ENCODE measurements around the gene KCTD19. TPM values are rescaled to one million over a fixed set of nuclear protein-coding genes. Genes with fewer than 3 reads are reported as not detected.

The KCTD19 gene
- total RNA-seq, 1 experiment from 2014 or later = 3.8 TPM

DNA sequence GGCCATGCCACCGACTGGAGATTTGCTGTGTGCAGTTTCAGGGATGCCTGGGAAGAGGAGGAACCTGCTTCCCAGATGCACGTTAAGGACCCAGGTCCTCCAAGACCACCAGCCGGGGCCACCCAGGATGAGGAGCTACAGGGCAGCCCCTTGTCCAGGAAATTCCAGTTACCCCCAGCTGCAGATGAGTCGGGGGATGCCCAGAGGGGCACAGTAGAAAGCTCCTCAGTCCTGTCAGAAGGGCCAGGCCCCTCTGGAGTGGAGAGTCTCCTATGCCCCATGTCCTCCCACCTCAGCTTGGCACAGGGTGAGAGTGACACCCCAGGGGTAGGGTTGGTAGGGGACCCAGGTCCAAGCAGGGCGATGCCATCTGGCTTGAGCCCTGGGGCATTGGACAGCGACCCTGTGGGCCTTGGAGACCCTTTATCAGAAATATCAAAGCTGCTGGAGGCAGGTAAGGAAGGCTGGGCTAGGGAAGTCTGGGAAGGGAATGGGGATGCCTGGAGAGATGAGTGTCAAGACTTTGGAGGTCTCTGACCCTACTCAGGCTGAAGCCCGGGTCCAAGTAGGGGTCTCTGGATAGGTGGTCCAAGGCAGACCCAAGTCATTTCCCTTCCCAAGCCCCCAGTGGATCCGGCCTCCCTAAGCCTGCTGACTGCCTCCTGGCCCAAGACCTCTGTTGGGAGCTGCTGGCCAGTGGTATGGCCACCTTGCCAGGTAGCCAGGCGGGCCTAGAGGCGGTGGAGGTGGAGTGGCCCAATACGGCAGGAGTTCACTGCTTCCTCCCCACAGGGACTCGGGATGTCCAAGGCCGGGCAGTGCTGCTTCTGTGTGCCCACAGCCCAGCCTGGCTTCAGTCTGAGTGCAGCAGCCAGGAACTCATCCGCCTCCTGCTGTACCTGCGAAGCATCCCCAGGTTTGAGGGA lies 46.2 kb downstream of the KCTD19 start:
- Mint-ChIP-seq H3K4me1 (ENCODE audit: low read depth, unreplicated experiment) (peaks cover 28% of the 10 kb centered on the region), H3K27me3 (ENCODE audit: unreplicated experiment) (peaks cover 10% of the 10 kb centered on the region), H3K36me3 (ENCODE audit: insufficient read depth, unreplicated experiment) (peaks cover 31% of the 10 kb centered on the region), H3K9me3 (ENCODE audit: low read depth, unreplicated experiment) (no peaks in the 10 kb centered on the region), H3K4me3 (ENCODE audit: low read depth, unreplicated experiment) (peak overlapping the region; percentile 70), H3K27ac (ENCODE audit: unreplicated experiment) (no peak overlapping the region)
- TF ChIP-seq, protein P1, sequence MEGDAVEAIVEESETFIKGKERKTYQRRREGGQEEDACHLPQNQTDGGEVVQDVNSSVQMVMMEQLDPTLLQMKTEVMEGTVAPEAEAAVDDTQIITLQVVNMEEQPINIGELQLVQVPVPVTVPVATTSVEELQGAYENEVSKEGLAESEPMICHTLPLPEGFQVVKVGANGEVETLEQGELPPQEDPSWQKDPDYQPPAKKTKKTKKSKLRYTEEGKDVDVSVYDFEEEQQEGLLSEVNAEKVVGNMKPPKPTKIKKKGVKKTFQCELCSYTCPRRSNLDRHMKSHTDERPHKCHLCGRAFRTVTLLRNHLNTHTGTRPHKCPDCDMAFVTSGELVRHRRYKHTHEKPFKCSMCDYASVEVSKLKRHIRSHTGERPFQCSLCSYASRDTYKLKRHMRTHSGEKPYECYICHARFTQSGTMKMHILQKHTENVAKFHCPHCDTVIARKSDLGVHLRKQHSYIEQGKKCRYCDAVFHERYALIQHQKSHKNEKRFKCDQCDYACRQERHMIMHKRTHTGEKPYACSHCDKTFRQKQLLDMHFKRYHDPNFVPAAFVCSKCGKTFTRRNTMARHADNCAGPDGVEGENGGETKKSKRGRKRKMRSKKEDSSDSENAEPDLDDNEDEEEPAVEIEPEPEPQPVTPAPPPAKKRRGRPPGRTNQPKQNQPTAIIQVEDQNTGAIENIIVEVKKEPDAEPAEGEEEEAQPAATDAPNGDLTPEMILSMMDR (IDR thresholded peaks at IDR 0.05; ENCODE audit: unreplicated experiment) = no peak
- CTCF ChIA-PET = interaction anchor here (0.6 to 1.4 kb wide), 4 partner anchors 108 to 245 kb away, joined by 3 to 12 read pairs (median 6); partner anchors contain the start of gene TPPP3
- DNase-seq = no peak
- no TSS peak for BruUV-seq (replicated peaks)
- intact Hi-C loops (cut with micrococcal nuclease; ENCODE audit: unreplicated experiment) = no loop called here

DNA sequence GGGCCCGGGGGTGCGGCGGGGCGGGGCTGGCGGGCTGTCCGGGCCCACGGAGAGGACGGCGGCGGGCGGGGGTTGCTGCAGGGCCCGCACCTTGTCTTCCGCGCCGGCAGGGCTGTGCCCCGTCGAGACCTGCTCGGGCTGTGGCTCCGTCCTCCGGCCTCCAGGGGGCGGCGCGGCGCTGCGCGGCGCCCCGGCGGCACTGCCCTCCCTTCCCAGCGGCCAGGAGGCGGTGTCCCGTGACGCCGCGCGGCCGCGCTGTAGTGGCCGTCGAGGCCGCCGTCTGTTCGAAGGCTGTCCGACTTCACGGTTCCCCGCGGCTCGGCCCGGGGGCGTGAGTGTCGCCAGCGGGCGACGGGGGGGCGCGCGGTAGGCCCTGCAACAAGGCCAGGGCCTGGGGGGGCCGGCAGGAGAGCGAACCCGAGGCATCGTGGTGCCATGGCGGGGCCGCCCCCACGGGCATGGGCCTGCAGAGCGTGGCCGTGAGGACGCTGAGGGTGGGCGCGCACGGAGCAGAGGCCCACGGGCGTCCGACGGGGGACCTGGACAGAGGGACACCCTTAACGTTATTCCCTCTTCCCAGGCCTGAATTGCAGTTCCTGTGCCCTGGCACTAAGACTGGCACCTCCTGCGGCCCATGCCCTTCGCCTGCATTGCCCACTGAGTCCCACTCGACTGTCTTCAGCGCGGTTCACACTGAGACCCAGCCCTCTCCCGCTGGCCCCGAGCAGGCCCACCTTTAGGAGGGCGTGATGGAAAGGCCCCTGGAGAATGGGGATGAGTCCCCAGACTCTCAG lies 47.0 kb downstream of the KCTD19 start, which contains the start of gene PLEKHG4:
Gene PLEKHG4 (plus strand): TSS at position 237 of the 794 bp plus-strand sequence. CDS start 513 bp downstream, at position 750.
- intact Hi-C loops (cut with micrococcal nuclease; ENCODE audit: unreplicated experiment) = no loop called here
- peak; percentile 87 for DNase-seq
- Mint-ChIP-seq H3K27ac (ENCODE audit: unreplicated experiment) (peak within 1 kb of the TSS; percentile 51), H3K4me3 (ENCODE audit: low read depth, unreplicated experiment) (peak within 1 kb of the TSS; percentile 70), H3K4me1 (ENCODE audit: low read depth, unreplicated experiment) (peaks cover 28% of the 10 kb centered on the region), H3K36me3 (ENCODE audit: insufficient read depth, unreplicated experiment) (peaks cover 34% of the 10 kb centered on the region), H3K27me3 (ENCODE audit: unreplicated experiment) (peaks cover 10% of the 10 kb centered on the region), H3K9me3 (ENCODE audit: low read depth, unreplicated experiment) (no peaks in the 10 kb centered on the region)
- BruUV-seq (replicated peaks) = no TSS peak
- TF ChIP-seq, protein P1 (IDR thresholded peaks at IDR 0.05; ENCODE audit: unreplicated experiment) = peak; percentile 94
- CTCF ChIA-PET = interaction anchor here (0.6 to 2.3 kb wide), 3 partner anchors 19 to 325 kb away, joined by 4 to 18 read pairs (median 6); no protein-coding TSS in a partner anchor

DNA sequence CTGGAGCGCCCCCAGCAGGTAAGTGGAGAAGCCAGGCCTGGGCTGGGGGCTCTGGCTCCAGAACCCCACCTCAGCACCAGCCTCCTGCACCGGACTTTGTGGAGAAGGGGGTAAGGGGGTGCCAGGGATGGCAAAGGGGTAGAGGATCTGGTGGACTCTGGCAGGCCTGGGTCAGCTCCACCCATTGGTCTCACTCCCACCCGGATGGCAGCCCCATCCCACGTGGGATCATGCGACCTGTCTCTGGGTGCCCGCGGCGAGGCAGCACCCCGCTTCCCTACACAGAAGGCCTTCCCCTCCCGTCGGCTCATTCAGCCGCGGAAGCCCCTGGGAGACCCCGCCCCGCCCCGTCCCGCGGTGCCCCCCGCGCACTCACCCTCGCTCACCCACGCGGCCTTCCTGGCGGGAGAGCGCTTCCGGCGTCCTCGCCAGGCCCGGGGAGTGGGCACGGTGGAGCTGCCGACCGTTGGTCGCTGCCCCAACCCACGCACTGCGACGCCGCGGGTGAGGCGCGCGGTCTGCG lies 47.7 kb downstream of the KCTD19 start:
- H3K27me3 Mint-ChIP-seq (ENCODE audit: unreplicated experiment) = peaks cover 5% of the 10 kb centered on the region
- H3K4me3 Mint-ChIP-seq (ENCODE audit: low read depth, unreplicated experiment) = peak overlapping the region; percentile 70
- no TSS peak for BruUV-seq (replicated peaks)
- intact Hi-C loops (cut with micrococcal nuclease; ENCODE audit: unreplicated experiment) = no loop called here
- H3K27ac Mint-ChIP-seq (ENCODE audit: unreplicated experiment) = peak overlapping the region; percentile 51
- peaks cover 25% of the 10 kb centered on the region for H3K4me1 Mint-ChIP-seq (ENCODE audit: low read depth, unreplicated experiment)
- H3K9me3 Mint-ChIP-seq (ENCODE audit: low read depth, unreplicated experiment) = no peaks in the 10 kb centered on the region
- TF ChIP-seq, protein P1 (IDR thresholded peaks at IDR 0.05; ENCODE audit: unreplicated experiment) = no peak
- CTCF ChIA-PET = interaction anchor here (1.2 to 2.3 kb wide), 4 partner anchors 11 to 325 kb away, joined by 4 to 18 read pairs (median 10); partner anchors contain the start of gene FHOD1
- peak; percentile 34 for DNase-seq
- H3K36me3 Mint-ChIP-seq (ENCODE audit: insufficient read depth, unreplicated experiment) = peaks cover 34% of the 10 kb centered on the region

All from Calu3 (cell line).